ENCODE results near the gene FBXL17.

Gene FBXL17

GRCh38 chr5:108025957-108026356 is 355.9 kb downstream of the FBXL17 start:
- no peak overlapping the region for H3K4me3 ChIP-seq (ENCODE audit: low read depth, low read length)
- TF ChIP-seq CTCF (IDR thresholded peaks at IDR 0.05; ENCODE audit: low read depth, low read length): no peak

DNA sequence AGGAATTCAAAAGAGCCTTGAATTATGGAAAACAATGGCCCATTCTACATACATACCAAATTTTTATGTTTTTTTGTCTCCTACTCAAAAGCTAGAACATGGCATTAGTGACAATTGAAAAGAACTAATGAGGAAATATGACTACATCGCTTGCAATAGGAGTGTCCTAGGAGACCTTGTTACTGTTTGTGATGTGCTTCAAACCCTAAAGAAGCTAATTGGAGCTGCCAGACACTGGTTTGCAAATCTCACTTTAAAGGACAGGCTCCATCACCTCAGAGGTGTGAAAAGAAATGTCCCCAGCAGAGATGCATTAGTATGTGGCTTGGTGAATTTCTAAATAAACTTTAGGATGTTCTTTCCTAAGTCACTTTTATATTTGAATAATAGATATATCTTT is 356.9 kb downstream of the FBXL17 start:
- no peak overlapping the region for H3K4me3 ChIP-seq (ENCODE audit: low read depth, low read length)
- no peak for TF ChIP-seq CTCF (IDR thresholded peaks at IDR 0.05; ENCODE audit: low read depth, low read length)

GRCh38 chr5:108016101-108016500 is 365.8 kb downstream of the FBXL17 start:
- TF ChIP-seq CTCF (IDR thresholded peaks at IDR 0.05; ENCODE audit: low read depth, low read length): no peak
- H3K4me3 ChIP-seq (ENCODE audit: low read depth, low read length): no peak overlapping the region

GRCh38 chr5:108006791-108007190 is 375.1 kb downstream of the FBXL17 start:
- H3K4me3 ChIP-seq (ENCODE audit: low read depth, low read length): no peak overlapping the region
- no peak for TF ChIP-seq CTCF (IDR thresholded peaks at IDR 0.05; ENCODE audit: low read depth, low read length)

GRCh38 chr5:108003178-108003577 is 378.7 kb downstream of the FBXL17 start:
- peak overlapping the region; percentile 37 for H3K4me3 ChIP-seq (ENCODE audit: low read depth, low read length)

GRCh38 chr5:108001222-108001621 is 380.7 kb downstream of the FBXL17 start:
- H3K4me3 ChIP-seq (ENCODE audit: low read depth, low read length): no peak overlapping the region
- no peak for TF ChIP-seq CTCF (IDR thresholded peaks at IDR 0.05; ENCODE audit: low read depth, low read length)

More at GRCh38 chr5:108003178-108003577, 378.7 kb downstream of the FBXL17 start:
- no peak for TF ChIP-seq CTCF (IDR thresholded peaks at IDR 0.05; ENCODE audit: low read depth, low read length)

- TF ChIP-seq CTCF (IDR thresholded peaks at IDR 0.05; ENCODE audit: low read depth, low read length): no peak
- H3K4me3 ChIP-seq (ENCODE audit: low read depth, low read length): no peak overlapping the region
Observed at GRCh38 chr5:107997338-107997980, 384.4 kb downstream of the FBXL17 start.

Data from WI38 (cell line).